KMS-11 (cell line): Measurements from ENCODE around the gene HMGXB3.

Experiments used
- H2AFZ ChIP-seq: fragments of 200-600 bp; sonication (generic); 2 replicates; pipeline ENCODE4 v1.6.1; 2016; ENCODE audit warnings: antibody characterized with exemption, mixed run types, low read depth
- H3K27ac ChIP-seq: fragments of 200-600 bp; sonication (generic); 2 replicates; pipeline ENCODE4 v1.6.1; 2016; ENCODE audit warnings: mild to moderate bottlenecking, mixed run types
- H3K27me3 ChIP-seq: fragments of 200-600 bp; sonication (generic); 2 replicates; pipeline ENCODE4 v1.6.1; 2017; ENCODE audit warnings: mild to moderate bottlenecking, low read depth, mixed run types, moderate library complexity; ENCODE audit not compliant: insufficient read depth
- H3K36me3 ChIP-seq: fragments of 200-600 bp; sonication (generic); 2 replicates; pipeline ENCODE4 v1.6.1; 2017; ENCODE audit warnings: mild to moderate bottlenecking, mixed run types; ENCODE audit not compliant: insufficient read depth
- H3K4me1 ChIP-seq: fragments of 200-600 bp; sonication (generic); 2 replicates; pipeline ENCODE4 v1.6.1; 2016; ENCODE audit warnings: mild to moderate bottlenecking, low read depth, mixed run types; ENCODE audit not compliant: poor library complexity, severe bottlenecking
- H3K4me2 ChIP-seq: fragments of 200-600 bp; sonication (generic); 2 replicates; pipeline ENCODE4 v1.7.0; 2016; ENCODE audit warnings: mild to moderate bottlenecking, mixed run types
- H3K4me3 ChIP-seq: fragments of 200-600 bp; sonication (generic); IDR thresholded peaks from 2 replicates; pipeline ENCODE4 v1.6.1; 2017; ENCODE audit warnings: low read depth, low read length, mixed read lengths; ENCODE audit not compliant: insufficient read depth
- H3K79me2 ChIP-seq: fragments of 200-600 bp; sonication (generic); 2 replicates; pipeline ENCODE4 v1.6.1; 2016; ENCODE audit warnings: low read depth, mixed run types; ENCODE audit not compliant: insufficient read depth
- H3K9ac ChIP-seq: fragments of 200-600 bp; sonication (generic); 2 replicates; pipeline ENCODE4 v1.6.1; 2016; ENCODE audit warnings: mild to moderate bottlenecking, mixed run types
- H4K20me1 ChIP-seq: fragments of 200-600 bp; sonication (generic); 2 replicates; pipeline ENCODE4 v1.6.1; 2016; ENCODE audit warnings: mild to moderate bottlenecking, mixed run types; ENCODE audit not compliant: insufficient read depth
- CTCF ChIP-seq: fragments of 200-600 bp; sonication (generic); conservative IDR thresholded peaks from 2 replicates; pipeline ENCODE4 v1.6.1; 2017; ENCODE audit warnings: low read depth, mild to moderate bottlenecking, antibody characterized with exemption, low read length, moderate library complexity, mixed read lengths

Gene HMGXB3

GRCh38 chr5:150069672-150070627 is 69.4 kb downstream of the HMGXB3 start:
- Histone ChIP-seq H3K4me1 (no peaks in the 10 kb centered on the region), H3K9ac (no peak overlapping the region), H3K27me3 (no peaks in the 10 kb centered on the region), H3K27ac (no peak overlapping the region), H4K20me1 (no peaks in the 10 kb centered on the region), H3K4me2 (no peak overlapping the region), H3K4me3 (no peak overlapping the region), H3K79me2 (no peaks in the 10 kb centered on the region), H2AFZ (no peak overlapping the region), H3K36me3 (no peaks in the 10 kb centered on the region)
- no peak for TF ChIP-seq CTCF

- Histone ChIP-seq H3K4me1 (no peaks in the 10 kb centered on the region), H3K79me2 (no peaks in the 10 kb centered on the region), H3K36me3 (no peaks in the 10 kb centered on the region), H2AFZ (no peak overlapping the region), H3K4me3 (no peak overlapping the region), H3K27me3 (no peaks in the 10 kb centered on the region), H3K27ac (no peak overlapping the region), H4K20me1 (no peaks in the 10 kb centered on the region), H3K4me2 (no peak overlapping the region), H3K9ac (no peak overlapping the region)
- no peak for TF ChIP-seq CTCF
These were observed 70.3 kb downstream of the HMGXB3 start for GRCh38 chr5:150070821-150071220.

- no peaks in the 10 kb centered on the region for H3K79me2 ChIP-seq
- no peak overlapping the region for H3K27ac ChIP-seq
- no peaks in the 10 kb centered on the region for H3K27me3 ChIP-seq
- no peaks in the 10 kb centered on the region for H4K20me1 ChIP-seq
- H3K4me2 ChIP-seq, result no peak overlapping the region
- no peaks in the 10 kb centered on the region for H3K4me1 ChIP-seq
- H3K4me3 ChIP-seq, result no peak overlapping the region
- no peak overlapping the region for H2AFZ ChIP-seq
- no peaks in the 10 kb centered on the region for H3K36me3 ChIP-seq
- TF ChIP-seq CTCF, result no peak
- no peak overlapping the region for H3K9ac ChIP-seq
These were observed 72.6 kb downstream of the HMGXB3 start for GRCh38 chr5:150073086-150073625.

GRCh38 chr5:150073677-150074076 is 73.1 kb downstream of the HMGXB3 start:
- Histone ChIP-seq H3K79me2 (no peaks in the 10 kb centered on the region), H3K4me1 (no peaks in the 10 kb centered on the region), H3K27ac (no peak overlapping the region), H3K4me2 (no peak overlapping the region), H4K20me1 (no peaks in the 10 kb centered on the region), H3K27me3 (no peaks in the 10 kb centered on the region), H2AFZ (no peak overlapping the region), H3K9ac (no peak overlapping the region), H3K4me3 (no peak overlapping the region), H3K36me3 (no peaks in the 10 kb centered on the region)
- no peak for TF ChIP-seq CTCF
